ENCODE measurements around the gene NEDD8. TPM values are rescaled to one million over a fixed set of nuclear protein-coding genes. Genes with fewer than 3 reads are reported as not detected.

The NEDD8 gene
- total and polyA plus RNA-seq, 2 donors (not counting 1 experiment from before 2014, with no cell fraction given): 86.7 to 98.5 TPM

GRCh38 chr14:24185741-24186140, 46.4 kb downstream of the NEDD8 start:
- H3K4me2 ChIP-seq (replicated peaks; ENCODE audit: low read depth, low read length, poor library complexity, severe bottlenecking): no peak overlapping the region
- no peaks in the 10 kb centered on the region for H4K20me1 ChIP-seq (ENCODE audit: control insufficient read depth, insufficient read depth, low read length, poor library complexity, severe bottlenecking)
- WGBS (ENCODE audit: insufficient coverage): 96% methylated on average over 11 of the region's 11 CpGs
- no peak overlapping the region for H3K9ac ChIP-seq (ENCODE audit: low read length)
- H3K27ac Mint-ChIP-seq: no peak overlapping the region
- ChIA-PET POLR2A (interaction anchor here (1.0 kb wide), 1 partner anchor 10 kb away, joined by 3 read pairs; the partner anchor contains the start of gene TM9SF1), CTCF (interaction anchor here (0.8 to 1.5 kb wide), 2 partner anchors 12 to 147 kb away, joined by 3 read pairs; no protein-coding TSS in a partner anchor)
- no peak overlapping the region for H3K27ac ChIP-seq (ENCODE audit: low read length in 2 of 2)
- H3K27me3 Mint-ChIP-seq: no peaks in the 10 kb centered on the region
- no peaks in the 10 kb centered on the region for H3K9me3 ChIP-seq (ENCODE audit: control extremely low read depth in 1 of 3, control insufficient read depth in 2 of 3, insufficient read depth in 1 of 3, low read length in 2 of 3)
- ATAC-seq (ENCODE audit: low read depth): no peak
- H3K4me1 Mint-ChIP-seq: peaks cover 25% of the 10 kb centered on the region
- no peak for DNase-seq
- no peaks in the 10 kb centered on the region for H3K9me3 Mint-ChIP-seq (ENCODE audit: insufficient read depth)
- no peak overlapping the region for H2AFZ ChIP-seq (ENCODE audit: insufficient read depth, low read depth, low read length, poor library complexity, severe bottlenecking)
- H3K36me3 ChIP-seq (replicated peaks in 1 of 2; ENCODE audit: control extremely low read depth in 1 of 2, control insufficient read depth in 1 of 2, extremely low read depth in 1 of 2, insufficient read depth in 2 of 2, low read length in 1 of 2): peaks cover 4 to 64% of the 10 kb centered on the region in 2 experiments
- peaks cover 34% of the 10 kb centered on the region for H3K79me2 ChIP-seq (ENCODE audit: control insufficient read depth, insufficient read depth, low read length)
- no peaks in the 10 kb centered on the region for H3K27me3 ChIP-seq (replicated peaks in 1 of 4; ENCODE audit: control extremely low read depth in 1 of 4, control insufficient read depth in 3 of 4, insufficient read depth in 4 of 4, low read length in 3 of 4)
- peaks cover 14 to 17% of the 10 kb centered on the region in 2 donors for H3K4me1 ChIP-seq (ENCODE audit: control insufficient read depth in 2 of 2, insufficient read depth in 2 of 2, low read length in 2 of 2)
- no peak for TF ChIP-seq EZH2 (IDR thresholded peaks at IDR 0.05; ENCODE audit: borderline replicate concordance, insufficient read depth, low read depth, low read length, poor library complexity, severe bottlenecking)
- H3K4me3 ChIP-seq (ENCODE audit: control extremely low read depth in 1 of 5, extremely low read depth in 1 of 5, insufficient read depth in 1 of 5, low read depth in 2 of 5, low read length in 4 of 5): no peak overlapping the region
- H3K4me3 Mint-ChIP-seq: no peak overlapping the region
- intact Hi-C loops (cut with micrococcal nuclease): no loop called here

- Mint-ChIP-seq H3K4me1 (peaks cover 27% of the 10 kb centered on the region), H3K27me3 (no peaks in the 10 kb centered on the region), H3K27ac (no peak overlapping the region), H3K9me3 (ENCODE audit: insufficient read depth) (no peaks in the 10 kb centered on the region), H3K4me3 (no peak overlapping the region)
- Histone ChIP-seq H4K20me1 (ENCODE audit: control insufficient read depth, insufficient read depth, low read length, poor library complexity, severe bottlenecking) (no peaks in the 10 kb centered on the region), H3K79me2 (ENCODE audit: control insufficient read depth, insufficient read depth, low read length) (peaks cover 34% of the 10 kb centered on the region), H2AFZ (ENCODE audit: insufficient read depth, low read depth, low read length, poor library complexity, severe bottlenecking) (no peak overlapping the region), H3K36me3 (replicated peaks in 1 of 2; ENCODE audit: control extremely low read depth in 1 of 2, control insufficient read depth in 1 of 2, extremely low read depth in 1 of 2, insufficient read depth in 2 of 2, low read length in 1 of 2) (peaks cover 4 to 67% of the 10 kb centered on the region in 2 experiments), H3K9me3 (ENCODE audit: control extremely low read depth in 1 of 3, control insufficient read depth in 2 of 3, insufficient read depth in 1 of 3, low read length in 2 of 3) (no peaks in the 10 kb centered on the region), H3K27ac (ENCODE audit: low read length in 2 of 2) (no peak overlapping the region), H3K4me1 (ENCODE audit: control insufficient read depth in 2 of 2, insufficient read depth in 2 of 2, low read length in 2 of 2) (peaks cover 14 to 17% of the 10 kb centered on the region in 2 donors), H3K4me2 (replicated peaks; ENCODE audit: low read depth, low read length, poor library complexity, severe bottlenecking) (no peak overlapping the region), H3K4me3 (ENCODE audit: control extremely low read depth in 1 of 5, extremely low read depth in 1 of 5, insufficient read depth in 1 of 5, low read depth in 2 of 5, low read length in 4 of 5) (no peak overlapping the region), H3K27me3 (replicated peaks in 1 of 4; ENCODE audit: control extremely low read depth in 1 of 4, control insufficient read depth in 3 of 4, insufficient read depth in 4 of 4, low read length in 3 of 4) (no peaks in the 10 kb centered on the region), H3K9ac (ENCODE audit: low read length) (no peak overlapping the region)
- no peak for ATAC-seq (ENCODE audit: low read depth)
- ChIA-PET CTCF (no interaction called here), POLR2A (interaction anchor here (0.8 kb wide), 1 partner anchor 23 kb away, joined by 6 read pairs; no protein-coding TSS in a partner anchor)
- 97% methylated on average over 5 of the region's 7 CpGs for WGBS (ENCODE audit: insufficient coverage)
- TF ChIP-seq EZH2 (IDR thresholded peaks at IDR 0.05; ENCODE audit: borderline replicate concordance, insufficient read depth, low read depth, low read length, poor library complexity, severe bottlenecking) (no peak), CTCF (IDR thresholded peaks at IDR 0.05) (no peak)
- intact Hi-C loops (cut with micrococcal nuclease): no loop called here
- DNase-seq: no peak
These were observed 47.1 kb downstream of the NEDD8 start for GRCh38 chr14:24185026-24185425.
